ENCODE measurements around the gene NKRF.

GRCh38 chrX:119570351-119570835 is 35.8 kb downstream of the NKRF start:
- TF ChIP-seq, protein P1, sequence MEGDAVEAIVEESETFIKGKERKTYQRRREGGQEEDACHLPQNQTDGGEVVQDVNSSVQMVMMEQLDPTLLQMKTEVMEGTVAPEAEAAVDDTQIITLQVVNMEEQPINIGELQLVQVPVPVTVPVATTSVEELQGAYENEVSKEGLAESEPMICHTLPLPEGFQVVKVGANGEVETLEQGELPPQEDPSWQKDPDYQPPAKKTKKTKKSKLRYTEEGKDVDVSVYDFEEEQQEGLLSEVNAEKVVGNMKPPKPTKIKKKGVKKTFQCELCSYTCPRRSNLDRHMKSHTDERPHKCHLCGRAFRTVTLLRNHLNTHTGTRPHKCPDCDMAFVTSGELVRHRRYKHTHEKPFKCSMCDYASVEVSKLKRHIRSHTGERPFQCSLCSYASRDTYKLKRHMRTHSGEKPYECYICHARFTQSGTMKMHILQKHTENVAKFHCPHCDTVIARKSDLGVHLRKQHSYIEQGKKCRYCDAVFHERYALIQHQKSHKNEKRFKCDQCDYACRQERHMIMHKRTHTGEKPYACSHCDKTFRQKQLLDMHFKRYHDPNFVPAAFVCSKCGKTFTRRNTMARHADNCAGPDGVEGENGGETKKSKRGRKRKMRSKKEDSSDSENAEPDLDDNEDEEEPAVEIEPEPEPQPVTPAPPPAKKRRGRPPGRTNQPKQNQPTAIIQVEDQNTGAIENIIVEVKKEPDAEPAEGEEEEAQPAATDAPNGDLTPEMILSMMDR (IDR thresholded peaks at IDR 0.05; ENCODE audit: insufficient read depth, low read depth, low read length), result no peak
- no peak for TF ChIP-seq EZH2 (IDR thresholded peaks at IDR 0.05; ENCODE audit: insufficient read depth, low read length)

Data from astrocyte (in vitro differentiated cells and primary cell).